Mucosa of rectum (tissue), 2 donors: Measurements from ENCODE around the gene BAZ2B.

Experiments used
- H3K27ac ChIP-seq, 2 donors: one replicate each; pipeline ENCODE4 v1.7.0; 2013; ENCODE audit warnings: inconsistent platforms in 2 of 2, low read depth in 2 of 2, low read length in 2 of 2
- H3K27me3 ChIP-seq, 2 donors: one replicate each; pipeline ENCODE4 v1.7.0; 2013; ENCODE audit warnings: low read length in 2 of 2; ENCODE audit not compliant: control insufficient read depth in 2 of 2, insufficient read depth in 2 of 2
- H3K36me3 ChIP-seq, 2 donors: one replicate each; pipeline ENCODE4 v1.7.0; 2013; ENCODE audit warnings: low read length in 2 of 2; ENCODE audit not compliant: control insufficient read depth in 2 of 2, insufficient read depth in 2 of 2
- H3K4me1 ChIP-seq, 2 donors: one replicate each; pipeline ENCODE4 v1.7.0; 2013; ENCODE audit warnings: low read length in 2 of 2, mild to moderate bottlenecking in 1 of 2; ENCODE audit not compliant: control insufficient read depth in 2 of 2, insufficient read depth in 2 of 2
- H3K4me3 ChIP-seq, 2 donors: one replicate each; pipeline ENCODE4 v1.7.0; 2013; ENCODE audit warnings: low read length in 2 of 2
- H3K9ac ChIP-seq, 2 donors: one replicate each; pipeline ENCODE4 v1.7.0; 2013; ENCODE audit warnings: low read length in 2 of 2, low read depth in 1 of 2, mild to moderate bottlenecking in 1 of 2
- H3K9me3 ChIP-seq, 2 donors: one replicate each; pipeline ENCODE4 v1.7.0; 2013; ENCODE audit warnings: low read length in 2 of 2; ENCODE audit not compliant: control insufficient read depth in 2 of 2
- donor health status: healthy.
- donor health status: Normal muscosa, but diverticular disease.

BAZ2B gene

DNA sequence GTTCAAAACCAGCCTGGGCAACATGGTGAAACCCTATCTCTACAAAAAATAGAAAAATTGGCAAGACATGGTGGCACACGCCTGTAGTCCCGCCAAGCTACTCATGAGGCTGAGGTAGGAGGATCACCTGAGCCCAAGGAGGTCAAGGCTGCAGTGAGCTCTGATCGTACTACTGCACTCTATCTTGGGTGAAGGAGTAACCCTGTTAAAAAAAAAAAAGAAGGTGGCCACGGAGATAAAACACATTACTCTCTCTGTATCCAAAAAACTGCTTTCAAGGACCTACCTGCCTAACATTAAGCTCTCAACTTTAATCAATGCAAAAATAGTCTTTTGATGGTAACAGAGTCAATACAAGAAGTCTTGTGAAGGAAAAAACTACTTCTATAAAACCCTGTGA is 57.3 kb downstream of the BAZ2B start:
- H3K9me3 ChIP-seq: no peaks in the 10 kb centered on the region
- no peak overlapping the region for H3K4me3 ChIP-seq
- no peaks in the 10 kb centered on the region for H3K27me3 ChIP-seq
- no peak overlapping the region for H3K27ac ChIP-seq
- H3K36me3 ChIP-seq: no peaks in the 10 kb centered on the region
- no peak overlapping the region for H3K9ac ChIP-seq
- no peaks in the 10 kb centered on the region for H3K4me1 ChIP-seq

DNA sequence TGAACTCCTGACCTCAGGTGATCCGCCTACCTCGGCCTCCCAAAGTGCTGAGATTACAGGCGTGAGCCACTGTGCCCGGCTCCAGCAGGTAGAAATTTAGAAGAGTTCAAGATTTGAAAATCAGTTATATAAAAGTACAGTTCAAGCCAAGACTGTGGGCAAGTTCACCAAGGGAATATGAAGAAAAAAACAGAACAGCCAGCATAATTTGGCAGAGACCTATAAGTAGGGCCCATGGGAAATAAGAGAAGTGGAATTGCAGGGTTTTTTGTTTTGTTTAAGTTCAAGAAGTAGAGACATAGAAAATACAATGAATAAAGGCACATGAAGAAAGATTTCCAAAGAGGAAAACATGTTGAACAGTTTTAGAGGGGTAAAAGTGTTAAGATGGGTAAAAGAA is 57.9 kb downstream of the BAZ2B start:
- Histone ChIP-seq H3K9ac (no peak overlapping the region), H3K9me3 (no peaks in the 10 kb centered on the region), H3K36me3 (no peaks in the 10 kb centered on the region), H3K4me3 (no peak overlapping the region), H3K4me1 (no peaks in the 10 kb centered on the region), H3K27me3 (no peaks in the 10 kb centered on the region), H3K27ac (no peak overlapping the region)

GRCh38 chr2:159557437-159558034 is 58.8 kb downstream of the BAZ2B start:
- Histone ChIP-seq H3K9me3 (no peaks in the 10 kb centered on the region), H3K4me1 (no peaks in the 10 kb centered on the region), H3K27me3 (no peaks in the 10 kb centered on the region), H3K9ac (no peak overlapping the region), H3K27ac (no peak overlapping the region), H3K4me3 (no peak overlapping the region), H3K36me3 (peaks cover 0 to 3% of the 10 kb centered on the region in 2 donors)

DNA sequence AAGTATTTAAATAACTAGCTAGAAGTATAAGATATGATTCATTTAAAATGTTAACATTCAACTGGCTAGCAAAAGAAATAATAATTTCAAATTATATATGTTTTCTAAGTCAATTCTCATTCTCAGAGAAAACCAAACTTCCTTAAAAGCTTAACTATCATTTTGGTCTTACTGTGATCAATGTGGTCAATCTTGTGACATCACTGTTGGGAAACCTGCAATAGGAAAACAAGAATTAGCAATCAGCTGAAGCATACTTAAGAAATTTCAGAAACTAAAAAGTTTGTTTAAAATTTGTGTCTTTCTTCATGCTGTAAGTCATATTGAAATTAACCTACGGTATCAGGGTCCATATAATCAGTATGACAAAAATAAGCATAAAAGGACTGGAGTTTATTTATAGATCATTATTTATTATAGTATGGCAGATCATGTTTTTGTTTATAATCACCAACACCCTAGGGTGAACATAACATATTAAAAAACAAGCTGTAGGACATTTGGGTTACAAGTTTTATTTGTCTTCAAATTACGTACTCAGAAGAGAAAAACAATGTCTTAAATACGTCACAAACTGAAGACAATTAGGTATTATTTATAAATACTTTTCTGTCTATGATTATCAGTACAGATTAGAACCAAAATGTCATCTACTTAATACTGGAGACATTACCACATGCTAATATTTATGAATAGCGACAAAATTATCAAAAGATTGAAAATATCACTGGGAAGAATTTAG is 60.5 kb downstream of the BAZ2B start:
- Histone ChIP-seq H3K9me3 (no peaks in the 10 kb centered on the region), H3K4me3 (no peak overlapping the region), H3K4me1 (no peaks in the 10 kb centered on the region), H3K9ac (no peak overlapping the region), H3K27ac (no peak overlapping the region), H3K27me3 (no peaks in the 10 kb centered on the region), H3K36me3 (peaks cover 0 to 3% of the 10 kb centered on the region in 2 donors)

DNA sequence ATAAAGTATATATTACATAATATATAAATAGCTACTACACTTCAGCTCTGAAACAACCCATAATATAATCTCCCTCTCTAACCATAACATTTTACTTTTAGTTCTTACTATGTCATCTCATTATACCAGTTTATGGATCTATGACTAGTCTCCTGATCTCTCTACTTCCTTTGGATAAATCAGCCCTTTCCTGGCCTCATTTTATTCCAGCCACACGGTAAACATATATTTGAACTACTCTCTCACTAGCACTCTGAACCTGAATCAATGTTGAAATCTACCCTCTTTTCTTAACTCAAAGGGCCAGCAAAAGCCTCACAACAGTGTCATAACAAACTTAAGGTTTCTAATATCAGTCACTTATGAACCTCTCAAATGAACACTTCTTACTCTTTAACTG is 62.6 kb downstream of the BAZ2B start:
- no peaks in the 10 kb centered on the region for H3K4me1 ChIP-seq
- no peak overlapping the region for H3K4me3 ChIP-seq
- H3K27ac ChIP-seq: no peak overlapping the region

DNA sequence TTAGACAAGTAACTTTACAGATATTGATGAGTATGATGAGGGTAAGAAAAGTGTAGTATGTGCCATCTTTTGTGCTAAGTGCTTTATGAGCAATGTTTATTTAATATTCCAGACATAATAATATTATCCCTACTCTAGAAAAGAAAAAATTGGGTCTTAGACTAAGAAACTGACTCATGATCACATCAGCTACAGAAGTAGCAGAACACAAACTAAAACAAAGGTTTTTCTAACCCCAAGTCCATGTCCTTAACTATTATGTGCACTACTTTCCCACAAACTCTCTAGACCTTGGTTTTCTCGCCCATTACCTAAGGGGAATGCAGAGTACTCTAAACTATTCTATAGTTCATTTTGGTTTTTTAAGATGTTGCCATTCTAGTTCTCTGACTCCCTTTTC is 64.5 kb downstream of the BAZ2B start:
- H3K4me3 ChIP-seq: no peak overlapping the region
- H3K9me3 ChIP-seq: no peaks in the 10 kb centered on the region
- peaks cover 0 to 3% of the 10 kb centered on the region in 2 donors for H3K36me3 ChIP-seq
- H3K27me3 ChIP-seq: no peaks in the 10 kb centered on the region
- no peak overlapping the region for H3K27ac ChIP-seq
- no peaks in the 10 kb centered on the region for H3K4me1 ChIP-seq
- no peak overlapping the region for H3K9ac ChIP-seq

More for the DNA sequence above, 62.6 kb downstream of the BAZ2B start:
- H3K9ac ChIP-seq: no peak overlapping the region
- peaks cover 0 to 3% of the 10 kb centered on the region in 2 donors for H3K36me3 ChIP-seq
- H3K27me3 ChIP-seq: no peaks in the 10 kb centered on the region
- no peaks in the 10 kb centered on the region for H3K9me3 ChIP-seq

- Histone ChIP-seq H3K9me3 (no peaks in the 10 kb centered on the region), H3K36me3 (peaks cover 0 to 3% of the 10 kb centered on the region in 2 donors), H3K9ac (no peak overlapping the region), H3K27me3 (no peaks in the 10 kb centered on the region), H3K4me1 (no peaks in the 10 kb centered on the region), H3K4me3 (no peak overlapping the region), H3K27ac (no peak overlapping the region)
Observed at GRCh38 chr2:159550231-159550630, 66.1 kb downstream of the BAZ2B start.

DNA sequence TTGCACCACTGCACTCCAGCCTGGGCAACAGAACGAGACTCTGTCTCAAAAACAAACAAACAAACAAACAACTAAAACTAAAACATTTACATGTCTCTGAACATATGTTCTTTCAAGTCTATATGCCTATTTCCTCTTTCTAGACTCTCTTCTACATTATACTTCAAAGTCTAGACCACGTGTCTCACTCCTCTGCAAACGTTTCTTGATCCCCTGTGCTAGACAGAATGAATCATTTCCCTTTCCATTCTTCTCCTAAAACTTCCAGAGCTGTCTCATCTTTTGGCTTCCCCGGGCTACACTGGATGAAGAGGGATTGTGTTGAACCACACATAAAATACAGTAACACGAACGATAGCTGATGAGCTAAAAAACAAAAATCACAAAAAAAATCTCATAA is 67.1 kb downstream of the BAZ2B start:
- Histone ChIP-seq H3K27ac (no peak overlapping the region), H3K9me3 (no peaks in the 10 kb centered on the region), H3K27me3 (no peaks in the 10 kb centered on the region)

DNA sequence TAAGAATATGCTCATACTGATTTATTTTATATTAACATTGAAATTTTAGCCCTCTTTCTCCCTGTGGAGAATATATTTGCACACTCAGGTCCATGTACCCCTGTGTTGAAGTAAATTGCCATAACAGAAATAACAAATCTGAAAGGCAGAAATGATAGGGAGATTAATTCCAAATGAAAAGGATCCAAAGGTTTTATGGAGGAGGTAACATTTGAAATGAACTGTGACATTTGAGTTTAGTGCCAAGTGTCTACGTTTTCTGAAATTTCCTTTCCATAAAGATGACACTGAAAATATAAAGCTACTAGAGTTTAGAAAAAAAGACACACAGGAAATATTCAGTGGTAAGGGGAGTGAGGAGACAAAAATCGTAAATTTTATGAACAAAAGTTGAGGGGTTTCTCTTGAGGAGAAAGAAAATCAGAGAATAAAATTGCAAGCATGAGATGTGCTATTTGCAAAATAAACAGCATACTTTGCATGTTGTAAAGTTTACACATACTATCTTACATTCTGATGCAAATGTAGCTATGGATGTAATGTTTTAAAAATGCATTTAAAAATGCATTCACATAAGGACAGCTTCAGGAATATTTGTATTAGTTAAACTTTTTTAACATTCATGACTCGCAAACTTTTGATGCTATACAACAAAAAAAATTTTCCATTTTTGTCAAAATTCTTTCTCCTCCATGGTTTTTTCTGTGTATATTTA is 69.5 kb downstream of the BAZ2B start:
- H3K9me3 ChIP-seq: no peaks in the 10 kb centered on the region
- H3K4me3 ChIP-seq: no peak overlapping the region
- peaks cover 5% of the 10 kb centered on the region in 2 donors for H3K36me3 ChIP-seq
- no peaks in the 10 kb centered on the region for H3K4me1 ChIP-seq
- no peaks in the 10 kb centered on the region for H3K27me3 ChIP-seq
- H3K9ac ChIP-seq: no peak overlapping the region
- no peak overlapping the region for H3K27ac ChIP-seq

More for the DNA sequence above, 67.1 kb downstream of the BAZ2B start:
- Histone ChIP-seq H3K36me3 (peaks cover 0 to 3% of the 10 kb centered on the region in 2 donors), H3K4me3 (no peak overlapping the region), H3K9ac (no peak overlapping the region), H3K4me1 (no peaks in the 10 kb centered on the region)

DNA sequence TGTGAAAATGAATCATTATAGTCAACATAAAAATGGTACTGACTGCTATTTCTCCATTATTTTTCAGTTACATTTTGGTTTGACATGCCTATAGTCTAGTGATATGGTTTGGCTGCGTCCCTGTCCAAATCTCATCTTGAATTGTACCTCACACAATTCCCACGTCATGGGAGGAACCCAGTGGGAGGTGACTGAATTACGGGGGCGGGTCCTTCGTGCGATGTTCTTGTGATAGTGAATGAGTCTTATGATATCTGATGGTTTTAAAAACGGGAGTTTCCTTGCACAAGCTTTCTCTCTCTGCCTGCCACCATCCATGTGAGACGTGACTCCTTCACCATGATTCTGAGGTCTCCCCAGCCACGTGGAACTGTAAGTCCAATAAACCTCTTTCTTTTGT is 70.3 kb downstream of the BAZ2B start:
- Histone ChIP-seq H3K9me3 (no peaks in the 10 kb centered on the region), H3K36me3 (peaks cover 5% of the 10 kb centered on the region in 2 donors), H3K9ac (no peak overlapping the region), H3K4me1 (no peaks in the 10 kb centered on the region), H3K4me3 (no peak overlapping the region), H3K27ac (no peak overlapping the region), H3K27me3 (no peaks in the 10 kb centered on the region)
